ENCODE measurements around the gene PARVB.
"Not testable (repeated sequence)": the region's sequence is repeated elsewhere in the genome, so short reads cannot be mapped to it uniquely, and the experiment has no call there.

The PARVB gene

DNA sequence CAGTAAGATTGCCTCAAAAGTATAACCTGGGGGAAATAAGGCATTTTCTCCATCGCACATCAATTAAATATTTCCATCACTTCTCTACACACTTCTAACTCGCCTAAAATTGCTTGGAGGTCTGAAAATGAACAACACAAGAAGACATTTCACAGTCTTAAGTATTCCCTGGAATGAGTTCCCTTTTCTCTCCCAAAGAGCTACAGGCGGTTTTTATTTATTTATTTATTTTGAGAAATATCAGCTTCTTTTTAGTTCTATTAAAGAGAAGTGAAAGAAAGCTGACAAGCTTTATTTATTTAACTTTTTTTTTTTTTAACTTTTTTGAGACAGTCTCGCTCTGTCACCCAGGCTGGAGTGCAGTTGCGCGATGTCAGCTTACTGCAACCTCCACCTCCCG, 11.5 kb upstream of the PARVB start:
- no peak overlapping the region for H3K4me3 ChIP-seq (ENCODE audit: low read depth, low read length)
- in situ Hi-C loops (cut with HindIII; ENCODE audit: low sequenced_read_pairs), result no loop called here
- TF ChIP-seq, protein P1, sequence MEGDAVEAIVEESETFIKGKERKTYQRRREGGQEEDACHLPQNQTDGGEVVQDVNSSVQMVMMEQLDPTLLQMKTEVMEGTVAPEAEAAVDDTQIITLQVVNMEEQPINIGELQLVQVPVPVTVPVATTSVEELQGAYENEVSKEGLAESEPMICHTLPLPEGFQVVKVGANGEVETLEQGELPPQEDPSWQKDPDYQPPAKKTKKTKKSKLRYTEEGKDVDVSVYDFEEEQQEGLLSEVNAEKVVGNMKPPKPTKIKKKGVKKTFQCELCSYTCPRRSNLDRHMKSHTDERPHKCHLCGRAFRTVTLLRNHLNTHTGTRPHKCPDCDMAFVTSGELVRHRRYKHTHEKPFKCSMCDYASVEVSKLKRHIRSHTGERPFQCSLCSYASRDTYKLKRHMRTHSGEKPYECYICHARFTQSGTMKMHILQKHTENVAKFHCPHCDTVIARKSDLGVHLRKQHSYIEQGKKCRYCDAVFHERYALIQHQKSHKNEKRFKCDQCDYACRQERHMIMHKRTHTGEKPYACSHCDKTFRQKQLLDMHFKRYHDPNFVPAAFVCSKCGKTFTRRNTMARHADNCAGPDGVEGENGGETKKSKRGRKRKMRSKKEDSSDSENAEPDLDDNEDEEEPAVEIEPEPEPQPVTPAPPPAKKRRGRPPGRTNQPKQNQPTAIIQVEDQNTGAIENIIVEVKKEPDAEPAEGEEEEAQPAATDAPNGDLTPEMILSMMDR (IDR thresholded peaks at IDR 0.05; ENCODE audit: low read depth, low read length), result no peak
- DNase-seq (ENCODE audit: low read depth, low spot score), result no peak

DNA sequence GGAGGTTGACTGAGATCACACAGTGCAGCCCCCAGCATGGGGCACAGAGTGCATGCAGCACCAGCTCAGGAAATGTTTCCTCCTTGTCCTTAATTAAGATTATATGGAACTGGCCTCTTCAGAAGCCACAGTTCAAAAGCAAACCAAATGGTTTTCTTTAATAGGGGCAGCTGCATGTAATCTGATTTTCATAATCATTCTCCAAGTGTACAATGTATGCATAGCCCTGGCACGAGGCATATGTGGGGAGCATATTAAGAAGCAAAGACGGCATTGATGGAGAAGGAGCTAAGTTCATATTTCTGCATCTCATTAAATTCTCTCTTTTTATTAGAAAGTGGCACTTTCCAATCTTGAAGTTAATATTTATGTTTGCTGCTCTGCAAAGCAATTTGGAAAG, 9.9 kb upstream of the PARVB start:
- TF ChIP-seq, protein P1 (IDR thresholded peaks at IDR 0.05; ENCODE audit: low read depth, low read length), result no peak
- in situ Hi-C loops (cut with HindIII; ENCODE audit: low sequenced_read_pairs), result no loop called here
- no peak overlapping the region for H3K4me3 ChIP-seq (ENCODE audit: low read depth, low read length)
- no peak for DNase-seq (ENCODE audit: low read depth, low spot score)

DNA sequence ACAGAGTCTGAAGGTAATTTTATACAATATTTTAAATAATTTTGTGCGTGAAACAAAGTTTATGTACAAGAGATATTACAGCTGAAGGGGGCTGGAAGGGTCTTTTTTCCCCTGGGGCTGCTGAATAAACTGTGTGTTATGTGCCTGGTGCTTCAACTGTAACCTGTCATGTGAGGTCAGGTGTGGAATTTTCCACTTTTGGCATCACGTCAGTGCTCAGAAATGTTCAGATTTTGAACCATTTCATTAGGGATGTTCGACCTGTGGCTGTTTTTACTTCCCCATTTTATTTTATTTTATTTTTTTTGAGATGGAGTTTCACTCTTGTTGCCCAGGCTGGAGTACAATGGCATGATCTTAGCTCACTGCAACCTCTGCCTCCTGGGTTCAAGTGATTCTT, 7.5 kb upstream of the PARVB start:
- DNase-seq (ENCODE audit: low read depth, low spot score); H3K4me3 ChIP-seq (ENCODE audit: low read depth, low read length); in situ Hi-C loops (cut with HindIII; ENCODE audit: low sequenced_read_pairs): not testable (repeated sequence)

DNA sequence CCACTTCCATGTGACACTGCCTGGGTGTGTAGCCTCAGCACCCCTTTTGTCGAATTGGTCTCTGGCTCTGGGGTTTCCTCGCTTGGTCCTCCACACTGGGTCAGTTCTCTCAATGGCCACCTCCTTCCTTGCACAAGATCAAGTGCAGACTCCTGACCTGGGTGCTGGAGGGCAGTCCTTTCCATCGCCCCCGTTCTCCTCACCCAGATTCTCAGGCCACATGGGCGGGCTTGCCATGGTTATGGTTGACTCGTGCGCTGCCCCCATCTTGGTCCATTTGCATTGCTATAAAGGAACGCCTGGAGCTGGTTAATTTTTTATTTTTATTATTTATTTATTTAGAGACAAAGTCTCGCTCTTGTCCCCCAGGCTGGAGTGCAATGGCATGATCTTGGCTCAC, 5.5 kb upstream of the PARVB start:
- H3K4me3 ChIP-seq (ENCODE audit: low read depth, low read length), result no peak overlapping the region
- in situ Hi-C loops (cut with HindIII; ENCODE audit: low sequenced_read_pairs), result no loop called here
- DNase-seq (ENCODE audit: low read depth, low spot score), result no peak
- TF ChIP-seq, protein P1 (IDR thresholded peaks at IDR 0.05; ENCODE audit: low read depth, low read length), result no peak

DNA sequence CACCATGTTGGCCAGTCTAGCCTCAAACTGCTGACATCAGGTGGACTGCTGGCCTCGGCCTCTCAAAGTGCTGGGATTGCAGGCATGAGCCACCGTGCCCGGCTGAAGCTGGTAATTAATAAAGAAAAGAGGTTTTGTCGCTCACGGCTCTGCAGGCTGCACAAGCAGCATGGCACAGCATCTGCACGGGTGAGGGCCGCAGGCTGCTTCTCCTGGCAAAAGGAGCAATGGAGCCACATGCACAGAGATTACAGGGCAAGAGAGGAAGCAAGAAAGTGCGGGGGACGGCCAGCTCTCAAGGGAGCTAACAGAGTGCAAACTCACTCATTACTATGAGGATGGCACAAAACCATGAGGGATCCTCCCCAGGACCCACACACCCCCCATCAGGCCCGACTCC, 4.7 kb upstream of the PARVB start:
- no peak for DNase-seq (ENCODE audit: low read depth, low spot score)
- in situ Hi-C loops (cut with HindIII; ENCODE audit: low sequenced_read_pairs), result no loop called here
- H3K4me3 ChIP-seq (ENCODE audit: low read depth, low read length), result no peak overlapping the region
- TF ChIP-seq, protein P1 (IDR thresholded peaks at IDR 0.05; ENCODE audit: low read depth, low read length), result no peak

DNA sequence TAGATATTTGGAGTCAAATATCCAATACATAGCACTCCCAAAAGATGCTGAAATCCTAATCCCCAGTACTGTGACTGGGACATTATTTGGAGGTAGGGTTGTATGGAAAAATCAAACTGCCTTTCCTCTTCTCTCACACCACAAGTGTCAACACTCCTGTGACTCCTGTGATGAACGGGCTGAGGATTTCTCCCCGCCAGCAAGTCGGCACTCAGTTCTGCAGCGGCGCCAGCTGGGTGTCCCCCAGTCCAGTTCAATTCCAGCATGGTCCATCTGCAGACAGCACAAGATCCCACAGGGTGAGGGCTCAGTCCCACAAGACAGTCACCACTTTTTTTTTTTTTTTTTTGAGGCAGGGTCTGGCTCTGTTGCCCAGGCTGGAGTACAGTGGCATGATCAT, 4.3 kb upstream of the PARVB start:
- H3K4me3 ChIP-seq (ENCODE audit: low read depth, low read length), result no peak overlapping the region
- DNase-seq (ENCODE audit: low read depth, low spot score), result no peak
- TF ChIP-seq, protein P1 (IDR thresholded peaks at IDR 0.05; ENCODE audit: low read depth, low read length), result no peak
- in situ Hi-C loops (cut with HindIII; ENCODE audit: low sequenced_read_pairs), result no loop called here

DNA sequence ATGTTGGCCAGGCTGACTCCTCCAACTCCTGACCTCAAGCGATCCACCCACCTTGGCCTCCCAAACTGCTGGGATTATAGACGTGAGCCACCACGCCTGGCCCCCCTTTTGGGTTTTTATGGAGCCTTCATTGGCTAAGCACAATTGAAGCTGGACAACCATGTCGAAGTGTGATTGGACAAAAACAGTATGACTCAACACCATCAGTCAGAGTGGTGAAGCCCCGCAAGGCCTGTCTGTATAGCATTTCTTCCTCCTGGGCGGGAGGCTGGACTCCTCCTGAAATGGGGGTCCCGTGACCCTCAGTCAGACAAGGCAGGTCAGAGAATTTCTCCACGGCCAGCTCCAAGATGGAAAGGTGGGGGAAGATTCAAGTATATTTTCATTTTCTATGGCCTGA, 3.1 kb upstream of the PARVB start:
- in situ Hi-C loops (cut with HindIII; ENCODE audit: low sequenced_read_pairs), result no loop called here
- peak; percentile 51 for DNase-seq (ENCODE audit: low read depth, low spot score)
- TF ChIP-seq, protein P1 (IDR thresholded peaks at IDR 0.05; ENCODE audit: low read depth, low read length), result no peak
- no peak overlapping the region for H3K4me3 ChIP-seq (ENCODE audit: low read depth, low read length)

Data from astrocyte of the spinal cord (primary cell).